ENCODE results near the gene PRH1. TPM values are rescaled to one million over a fixed set of nuclear protein-coding genes. Genes with fewer than 3 reads are reported as not detected.

The PRH1 gene
- polyA plus RNA-seq, 4 donors = 2.6 to 7.4 TPM; not detected in 2

Other genes starting within 250 kb of the PRH1 start
- 1 to 10 TPM; 1.9 to 8.1 (median 4.8) TPM for gene STYK1, start 210.2 kb downstream of the PRH1 start, polyA plus RNA-seq
- 100 to 1,000 TPM in 2 of 4 donors, 10 to 100 TPM in 2; 61.3 to 183 (median 98.4) TPM for gene YBX3, start 160.9 kb downstream of the PRH1 start, polyA plus RNA-seq
- gene TAS2R7, start 81.6 kb downstream of the PRH1 start, polyA plus RNA-seq = not detected
- under 1 TPM in 1 of 4 donors, not detected in 3; 0.03 TPM for gene TAS2R8, start 77.0 kb downstream of the PRH1 start, polyA plus RNA-seq
- not detected for gene TAS2R9, start 74.1 kb downstream of the PRH1 start, polyA plus RNA-seq
- gene TAS2R10, start 57.9 kb downstream of the PRH1 start, polyA plus RNA-seq = under 1 TPM in 1 of 4 donors, not detected in 3; 0.58 TPM
- 1 to 10 TPM in 3 of 4 donors, not detected in 1; 1.3 to 4.5 (median 1.5) TPM for gene PRR4, start 34.8 kb downstream of the PRH1 start, polyA plus RNA-seq
- gene TAS2R13, start 25.3 kb upstream of the PRH1 start, polyA plus RNA-seq = under 1 TPM in 2 of 4 donors, not detected in 2; 0.03 to 0.06 TPM
- under 1 TPM in 1 of 4 donors, not detected in 3; 0.09 TPM for gene PRH2, start 45.0 kb upstream of the PRH1 start, polyA plus RNA-seq
- 1 to 10 TPM in 2 of 4 donors, under 1 TPM in 2; 0.67 to 2.8 (median 0.97) TPM for gene TAS2R14, start 55.0 kb upstream of the PRH1 start, polyA plus RNA-seq
- gene TAS2R50, start 102.7 kb upstream of the PRH1 start, polyA plus RNA-seq = under 1 TPM in 1 of 4 donors, not detected in 3; 0.07 TPM
- gene TAS2R20, start 114.0 kb upstream of the PRH1 start, polyA plus RNA-seq = 1 to 10 TPM in 1 of 4 donors, under 1 TPM in 1, not detected in 2; 0.15 to 1.8 TPM
- under 1 TPM in 2 of 4 donors, not detected in 2; 0.09 to 0.49 TPM for gene TAS2R19, start 138.4 kb upstream of the PRH1 start, polyA plus RNA-seq
- under 1 TPM in 2 of 4 donors, not detected in 2; 0.16 to 0.53 TPM for gene TAS2R31, start 147.2 kb upstream of the PRH1 start, polyA plus RNA-seq
- under 1 TPM in 1 of 4 donors, not detected in 3; 0.24 TPM for gene TAS2R46, start 178.0 kb upstream of the PRH1 start, polyA plus RNA-seq
- gene TAS2R43, start 208.1 kb upstream of the PRH1 start, polyA plus RNA-seq = under 1 TPM in 2 of 4 donors, not detected in 2; 0.07 to 0.35 TPM